Keratinocyte (primary cell): Measurements from ENCODE around the gene ETHE1. TPM values are rescaled to one million over a fixed set of nuclear protein-coding genes. Genes with fewer than 3 reads are reported as not detected.

Experiments used
- DNase-seq: peaks from one replicate; pipeline ENCODE4 v3.0.0-alpha.2; 2011; ENCODE audit warnings: low read depth, missing footprints, low spot score
- FAIRE-seq: peaks from 2 replicates; lab custom pipeline; 2011; peaks lifted over from hg19 to GRCh38; lab: Jason Lieb, UNC
- H2AFZ ChIP-seq: 2 replicates; pipeline ENCODE4 v1.6.0; 2012; ENCODE audit warnings: low read length, control low read depth, inconsistent platforms; ENCODE audit not compliant: control insufficient read depth
- H3K27ac ChIP-seq: 2 replicates; pipeline ENCODE4 v1.5.1; 2011; ENCODE audit warnings: low read length; ENCODE audit not compliant: control insufficient read depth, insufficient read depth
- H3K27me3 ChIP-seq: 3 replicates; pipeline ENCODE4 v1.6.0; 2011; ENCODE audit warnings: low read length; ENCODE audit not compliant: control insufficient read depth, insufficient read depth; ENCODE audit errors: extremely low read depth
- H3K36me3 ChIP-seq, 2 experiments: 2 replicates in 1 of 2; 3 replicates in 1 of 2; pipeline ENCODE4 v1.5.1; 2011; ENCODE audit warnings: low read length in 2 of 2, mild to moderate bottlenecking in 1 of 2; ENCODE audit not compliant: control insufficient read depth in 2 of 2, insufficient read depth in 2 of 2; ENCODE audit errors: extremely low read depth in 1 of 2
- H3K4me1 ChIP-seq: 3 replicates; pipeline ENCODE4 v1.5.1; 2011; ENCODE audit warnings: low read length; ENCODE audit not compliant: control insufficient read depth, insufficient read depth; ENCODE audit errors: extremely low read depth
- H3K4me2 ChIP-seq: 3 replicates; pipeline ENCODE4 v1.6.0; 2011; ENCODE audit warnings: low read depth, low read length; ENCODE audit not compliant: control insufficient read depth, insufficient read depth; ENCODE audit errors: extremely low read depth
- H3K4me3 ChIP-seq, 3 experiments: fragments of 200-600 bp in 1 of 3; sonication (generic) in 1 of 3; 2 replicates in 2 of 3; 3 replicates in 1 of 3; pipeline ENCODE4 v1.5.1; 2011 to 2016; ENCODE audit warnings: low read length in 3 of 3, mild to moderate bottlenecking in 3 of 3, control low read depth in 2 of 3, inconsistent platforms in 1 of 3, low read depth in 1 of 3, mixed read lengths in 1 of 3, mixed run types in 1 of 3, moderate library complexity in 1 of 3; ENCODE audit not compliant: control insufficient read depth in 2 of 3, insufficient read depth in 2 of 3; ENCODE audit errors: extremely low read depth in 1 of 3
- H3K79me2 ChIP-seq: 2 replicates; pipeline ENCODE4 v1.6.0; 2012; ENCODE audit warnings: low read length; ENCODE audit not compliant: control insufficient read depth, insufficient read depth
- H3K9ac ChIP-seq: 3 replicates; pipeline ENCODE4 v1.6.0; 2011; ENCODE audit warnings: low read length; ENCODE audit not compliant: control insufficient read depth, insufficient read depth; ENCODE audit errors: extremely low read depth
- H3K9me1 ChIP-seq: 3 replicates; pipeline ENCODE4 v1.6.0; 2011; ENCODE audit warnings: low read length; ENCODE audit not compliant: control insufficient read depth, insufficient read depth; ENCODE audit errors: extremely low read depth
- H3K9me3 ChIP-seq: 2 replicates; pipeline ENCODE4 v1.5.1; 2012; ENCODE audit warnings: low read depth, low read length; ENCODE audit not compliant: control insufficient read depth
- H4K20me1 ChIP-seq: 3 replicates; pipeline ENCODE4 v1.6.0; 2011; ENCODE audit warnings: low read length; ENCODE audit not compliant: control insufficient read depth, insufficient read depth; ENCODE audit errors: extremely low read depth
- CTCF ChIP-seq, 3 experiments: IDR thresholded peaks in 1 of 3; conservative IDR thresholded peaks in 1 of 3; optimal IDR thresholded peaks in 1 of 3; 2 replicates in 2 of 3; 3 replicates in 1 of 3; pipeline versions ENCODE3 to v1.5.1; 2011; ENCODE audit warnings: low read length in 3 of 3, mild to moderate bottlenecking in 3 of 3, moderate library complexity in 2 of 3, control low read depth in 1 of 3, inconsistent platforms in 1 of 3; ENCODE audit not compliant: insufficient read depth in 2 of 3; ENCODE audit errors: extremely low read depth in 1 of 3
- EZH2 ChIP-seq: IDR thresholded peaks from one replicate; pipeline ENCODE4 v1.6.1; 2012; ENCODE audit warnings: inconsistent platforms, mild to moderate bottlenecking, low read length, moderate library complexity
- dilution Hi-C: fragments of 300-500 bp; cut with MboI; formaldehyde crosslinking; loops from one replicate; pipeline ENCODE4 v1.7.0; 2020; ENCODE audit warnings: low sequenced_read_pairs; ENCODE audit not compliant: extremely low pct_ligation_motif_present
- polyA plus RNA-seq, 5 experiments: library from polyadenylated mRNA; depleted of rRNA in 3 of 5; stranded (reverse) in 3 of 5; stranded (forward) in 1 of 5; unstranded in 1 of 5; fragments of >200 nt; gene quantifications; 1 replicate in 1 of 5; 2 replicates in 3 of 5; 3 replicates in 1 of 5; pipeline versions ENCODE4 v1.2.1 to v1.2.3, GENCODE V29; 2011 to 2012; ENCODE audit warnings: missing spikeins in 2 of 5, low read depth in 1 of 5, low replicate concordance in 1 of 5

Gene ETHE1
- polyA plus RNA-seq, 1 donor (not counting 4 experiments of a cell fraction or from before 2014, with no cell fraction given) = 234 TPM

- Histone ChIP-seq H3K79me2 (no peaks in the 10 kb centered on the region), H3K4me1 (no peaks in the 10 kb centered on the region), H3K9me3 (no peaks in the 10 kb centered on the region), H3K27ac (no peak overlapping the region), H3K27me3 (no peaks in the 10 kb centered on the region), H3K36me3 (peaks cover 7 to 23% of the 10 kb centered on the region in 2 experiments), H4K20me1 (no peaks in the 10 kb centered on the region), H3K9me1 (no peaks in the 10 kb centered on the region), H3K4me2 (no peak overlapping the region), H3K4me3 (no peak overlapping the region), H2AFZ (no peak overlapping the region), H3K9ac (no peak overlapping the region)
- no peak for FAIRE-seq
- no peak for DNase-seq
- TF ChIP-seq CTCF (optimal IDR thresholded peaks at IDR 0.05 in 1 of 3, IDR thresholded peaks at IDR 0.05 in 1 of 3, conservative IDR thresholded peaks at IDR 0.05 in 1 of 3; ENCODE audit: extremely low read depth in 1 of 3, insufficient read depth in 2 of 3, low read length in 3 of 3) (no peak), EZH2 (no peak)
- dilution Hi-C loops = no loop called here
Measured at GRCh38 chr19:43541920-43542650, 15.1 kb upstream of the ETHE1 start.

DNA sequence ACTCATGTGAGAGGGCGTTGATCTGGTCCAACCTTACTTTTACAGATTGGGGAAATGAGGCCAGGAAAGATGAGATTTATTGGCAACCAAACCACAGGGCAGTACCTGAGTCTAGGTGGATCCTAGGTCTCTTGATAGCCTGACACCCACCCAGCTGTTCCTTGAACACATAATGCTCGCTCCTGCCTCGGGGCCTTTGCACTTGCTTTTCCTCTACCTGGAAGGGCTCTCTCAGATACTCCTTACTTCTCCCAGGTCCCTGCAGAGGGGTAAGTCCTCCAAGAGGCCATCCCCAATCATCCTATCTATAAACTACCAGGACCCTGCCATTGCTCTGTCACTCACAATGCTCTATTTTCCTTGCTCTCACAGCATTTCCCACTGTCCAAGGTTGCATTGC is 13.4 kb upstream of the ETHE1 start:
- FAIRE-seq (no peak), DNase-seq (no peak)
- Histone ChIP-seq H3K9ac (no peak overlapping the region), H3K4me3 (no peak overlapping the region), H3K27ac (no peak overlapping the region), H3K79me2 (no peaks in the 10 kb centered on the region), H2AFZ (no peak overlapping the region), H3K9me1 (no peaks in the 10 kb centered on the region), H3K36me3 (peaks cover 4 to 17% of the 10 kb centered on the region in 2 experiments), H3K9me3 (no peaks in the 10 kb centered on the region), H4K20me1 (no peaks in the 10 kb centered on the region), H3K27me3 (no peaks in the 10 kb centered on the region), H3K4me2 (no peak overlapping the region), H3K4me1 (no peaks in the 10 kb centered on the region)
- TF ChIP-seq CTCF (optimal IDR thresholded peaks at IDR 0.05 in 1 of 3, IDR thresholded peaks at IDR 0.05 in 1 of 3, conservative IDR thresholded peaks at IDR 0.05 in 1 of 3; ENCODE audit: extremely low read depth in 1 of 3, insufficient read depth in 2 of 3, low read length in 3 of 3) (no peak), EZH2 (no peak)
- dilution Hi-C loops = no loop called here
